H1 (cell line): Measurements from ENCODE around the gene WIPF3. TPM values are rescaled to one million over a fixed set of nuclear protein-coding genes. Genes with fewer than 3 reads are reported as not detected.

ENCODE experiments used
- CTCF ChIA-PET: fragments of 300-600 bp; sonication (Branson Sonifier 250); formaldehyde crosslinking; loops from one replicate; lab custom pipeline; 2021; ENCODE audit not compliant: partially characterized antibody; lab: Charles Lee
- POLR2A ChIA-PET: fragments of 300-600 bp; sonication (Branson Sonifier 250); formaldehyde crosslinking; loops from one replicate; lab custom pipeline; 2021; ENCODE audit warnings: inconsistent platforms; ENCODE audit not compliant: partially characterized antibody; lab: Charles Lee
- DNase-seq, 2 experiments: peaks; one replicate each; pipeline versions ENCODE4 v3.0.0 to v3.0.0-alpha.2; 2010 to 2022; ENCODE audit warnings: low spot score in 2 of 2, low read depth in 1 of 2, mixed read lengths in 1 of 2
- FAIRE-seq: peaks from 2 replicates; lab custom pipeline; 2011; peaks lifted over from hg19 to GRCh38; lab: Jason Lieb, UNC
- H2AFZ ChIP-seq: 2 replicates; pipeline ENCODE4 v1.8.1; 2012; ENCODE audit warnings: low read length, inconsistent platforms
- H2AK5ac ChIP-seq: 2 replicates; pipeline ENCODE4 v1.6.1; 2013; ENCODE audit warnings: low read depth, low read length
- H2BK120ac ChIP-seq: replicated peaks from 2 replicates; pipeline ENCODE3; 2013; ENCODE audit warnings: low read depth, low read length, inconsistent platforms
- H2BK12ac ChIP-seq: 2 replicates; pipeline ENCODE4 v1.6.1; 2013; ENCODE audit warnings: low read depth, low read length
- H2BK15ac ChIP-seq: 2 replicates; pipeline ENCODE4 v1.6.1; 2013; ENCODE audit warnings: low read length
- H2BK20ac ChIP-seq: 2 replicates; pipeline ENCODE4 v1.6.1; 2013; ENCODE audit warnings: low read length
- H2BK5ac ChIP-seq: 2 replicates; pipeline ENCODE4 v1.6.1; 2013; ENCODE audit warnings: low read depth, low read length
- H3K14ac ChIP-seq: 2 replicates; pipeline ENCODE4 v1.6.1; 2013; ENCODE audit warnings: inconsistent platforms; ENCODE audit not compliant: insufficient read length
- H3K18ac ChIP-seq: 2 replicates; pipeline ENCODE4 v1.6.1; 2013; ENCODE audit warnings: low read length; ENCODE audit errors: extremely low read depth
- H3K23ac ChIP-seq: 2 replicates; pipeline ENCODE4 v1.6.1; 2013; ENCODE audit warnings: inconsistent platforms; ENCODE audit not compliant: insufficient read length
- H3K23me2 ChIP-seq: 2 replicates; pipeline ENCODE4 v1.6.1; 2013; ENCODE audit warnings: low read depth, low read length
- H3K27ac ChIP-seq: 2 replicates; pipeline ENCODE4 v1.6.1; 2011; ENCODE audit warnings: low read depth, low read length, inconsistent platforms
- H3K27me3 ChIP-seq, 4 experiments: replicated peaks in 1 of 4; 1 replicate in 1 of 4; 2 replicates in 3 of 4; pipeline versions ENCODE4 v1.6.1 to v1.8.1; 2011 to 2013; ENCODE audit warnings: low read length in 3 of 4, mild to moderate bottlenecking in 3 of 4, inconsistent platforms in 2 of 4, mixed read lengths in 2 of 4, moderate library complexity in 1 of 4; ENCODE audit not compliant: control insufficient read depth in 3 of 4, insufficient read depth in 3 of 4; ENCODE audit errors: extremely low read depth in 1 of 4
- H3K36me3 ChIP-seq, 4 experiments: 2 replicates each; pipeline versions ENCODE4 v1.6.1 to v1.8.1; 2011 to 2013; ENCODE audit warnings: mild to moderate bottlenecking in 4 of 4, low read length in 3 of 4, moderate library complexity in 2 of 4, control low read depth in 1 of 4, inconsistent platforms in 1 of 4; ENCODE audit not compliant: insufficient read depth in 4 of 4, control insufficient read depth in 2 of 4
- H3K4ac ChIP-seq: replicated peaks from 2 replicates; pipeline ENCODE3; 2013; ENCODE audit warnings: low read length, low read depth, mixed read lengths, inconsistent platforms; ENCODE audit not compliant: insufficient read length
- H3K4me1 ChIP-seq, 4 experiments: replicated peaks in 1 of 4; 1 replicate in 1 of 4; 2 replicates in 3 of 4; pipeline versions ENCODE4 v1.6.1 to v1.8.1; 2011 to 2013; ENCODE audit warnings: low read length in 3 of 4, inconsistent platforms in 2 of 4, mixed read lengths in 1 of 4; ENCODE audit not compliant: insufficient read depth in 4 of 4, control insufficient read depth in 3 of 4
- H3K4me2 ChIP-seq, 2 experiments: 2 replicates each; pipeline versions ENCODE4 v1.6.1 to v1.8.1; 2011 to 2013; ENCODE audit warnings: low read depth in 2 of 2, low read length in 2 of 2, control low read depth in 1 of 2, inconsistent platforms in 1 of 2, mild to moderate bottlenecking in 1 of 2; ENCODE audit not compliant: insufficient read depth in 1 of 2
- H3K4me3 ChIP-seq, 4 experiments: fragments of 200-600, 300-600 bp in 1 of 4; sonication (generic), shearing (Covaris generic), sonication (Bioruptor Twin) in 1 of 4; 2 replicates each; pipeline versions ENCODE4 v1.5.1 to v1.8.1; 2011 to 2016; ENCODE audit warnings: low read length in 4 of 4, low read depth in 3 of 4, control low read depth in 2 of 4, inconsistent platforms in 2 of 4, mild to moderate bottlenecking in 2 of 4, mixed read lengths in 1 of 4, moderate library complexity in 1 of 4; ENCODE audit not compliant: insufficient read depth in 2 of 4; ENCODE audit errors: extremely low read depth in 1 of 4
- H3K56ac ChIP-seq: replicated peaks from 2 replicates; pipeline ENCODE3; 2013; ENCODE audit warnings: low read depth, mild to moderate bottlenecking, mixed read lengths, low read length, inconsistent platforms; ENCODE audit not compliant: insufficient read length
- H3K79me1 ChIP-seq: 2 replicates; pipeline ENCODE4 v1.6.1; 2013; ENCODE audit warnings: low read depth, low read length, control low read depth
- H3K79me2 ChIP-seq, 2 experiments: 2 replicates each; pipeline versions ENCODE4 v1.6.1 to v1.8.1; 2012 to 2013; ENCODE audit warnings: low read length in 2 of 2, mild to moderate bottlenecking in 2 of 2, inconsistent platforms in 1 of 2; ENCODE audit not compliant: insufficient read depth in 2 of 2, control insufficient read depth in 1 of 2
- H3K9ac ChIP-seq, 4 experiments: replicated peaks in 1 of 4; 1 replicate in 1 of 4; 2 replicates in 3 of 4; pipeline versions ENCODE4 v1.6.1 to v1.8.1; 2011 to 2013; ENCODE audit warnings: low read depth in 3 of 4, low read length in 3 of 4, control low read depth in 2 of 4, mild to moderate bottlenecking in 2 of 4, moderate library complexity in 2 of 4, inconsistent platforms in 1 of 4; ENCODE audit errors: extremely low read depth in 1 of 4
- H3K9me3 ChIP-seq, 2 experiments: 2 replicates each; pipeline versions ENCODE4 v1.6.1 to v1.8.1; 2012 to 2013; ENCODE audit warnings: mild to moderate bottlenecking in 2 of 2, moderate library complexity in 2 of 2, control low read depth in 1 of 2, inconsistent platforms in 1 of 2, low read depth in 1 of 2, low read length in 1 of 2, mixed read lengths in 1 of 2; ENCODE audit not compliant: insufficient read depth in 2 of 2
- H4K20me1 ChIP-seq, 2 experiments: replicated peaks in 1 of 2; 2 replicates each; pipeline versions ENCODE3 to v1.8.1; 2011 to 2013; ENCODE audit warnings: inconsistent platforms in 2 of 2, low read length in 2 of 2, mild to moderate bottlenecking in 1 of 2; ENCODE audit not compliant: insufficient read depth in 2 of 2, control insufficient read depth in 1 of 2
- H4K5ac ChIP-seq: 2 replicates; pipeline ENCODE4 v1.6.1; 2013; ENCODE audit warnings: low read length, low read depth, mixed read lengths, inconsistent platforms; ENCODE audit not compliant: insufficient read length
- H4K8ac ChIP-seq: 2 replicates; pipeline ENCODE4 v1.8.0; 2013; ENCODE audit warnings: mild to moderate bottlenecking, moderate library complexity, low read length, inconsistent platforms; ENCODE audit not compliant: insufficient read depth; ENCODE audit errors: extremely low read depth
- H4K91ac ChIP-seq: replicated peaks from 2 replicates; pipeline ENCODE3; 2013; ENCODE audit warnings: low read length, mixed read lengths, inconsistent platforms; ENCODE audit not compliant: insufficient read length
- BRCA1 ChIP-seq: IDR thresholded peaks from 2 replicates; pipeline ENCODE4 v1.6.1; 2012; ENCODE audit warnings: low read depth, low read length, improper control_type of control experiment
- MAFK ChIP-seq: IDR thresholded peaks from 2 replicates; pipeline ENCODE4 v1.6.1; 2012; ENCODE audit warnings: low read depth, mild to moderate bottlenecking, improper control_type of control experiment, low read length
- WGBS, 2 experiments: shearing (Covaris generic) in 1 of 2; methylation state at CpG; one replicate each; pipeline versions ENCODE4 v1.1.6 to v1.1.7; 2013 to 2015; ENCODE audit warnings: low lambda C conversion rate in 2 of 2, mixed read lengths in 2 of 2, inconsistent platforms in 1 of 2, low coverage in 1 of 2, missing lambda C conversion rate in 1 of 2; ENCODE audit not compliant: insufficient replicate concordance in 2 of 2, insufficient coverage in 1 of 2, insufficient read length in 1 of 2; ENCODE audit errors: extremely low coverage in 1 of 2, missing lambda C conversion rate in 1 of 2; 5-methylcytosine and 5-hydroxymethylcytosine counted together
- polyA plus RNA-seq, 7 experiments: library from polyadenylated mRNA; depleted of rRNA in 3 of 7; stranded (reverse) in 5 of 7; unstranded in 2 of 7; fragments of >200 nt in 5 of 7; fragments of 200-250 nt in 2 of 7; gene quantifications; 1 replicate in 5 of 7; 2 replicates in 1 of 7; 4 replicates in 1 of 7; pipeline versions ENCODE4 v1.2.1 to v1.2.3, GENCODE V29; 2011 to 2013; ENCODE audit warnings: missing spikeins in 2 of 7, mixed read lengths in 2 of 7
- total RNA-seq: library from RNA; stranded (reverse); fragmentation: NEBNext Ultra II Directional; extraction: Animal tissue kit (Norgen Biotek cat#: 25700); gene quantifications from 2 replicates; pipeline ENCODE4 v1.2.1, GENCODE V29; 2021

Gene WIPF3
- total and polyA plus RNA-seq, 2 of the 8 experiments (the other 6 are each of a cell fraction or from before 2014, with no cell fraction given) = 5.0 to 12.1 TPM

GRCh38 chr7:29780346-29780745 lies 26.0 kb upstream of the WIPF3 start:
- FAIRE-seq = no peak
- Histone ChIP-seq H4K8ac (no peak overlapping the region), H3K79me2 (no peaks in the 10 kb centered on the region), H3K14ac (no peak overlapping the region), H3K23me2 (no peaks in the 10 kb centered on the region), H3K18ac (no peak overlapping the region), H4K20me1 (no peaks in the 10 kb centered on the region), H2BK15ac (no peak overlapping the region), H3K4me1 (no peaks in the 10 kb centered on the region), H3K4ac (no peak overlapping the region), H3K4me3 (no peak overlapping the region), H3K27ac (no peak overlapping the region), H2AK5ac (no peak overlapping the region), H2AFZ (no peak overlapping the region), H3K9ac (no peak overlapping the region), H4K5ac (no peak overlapping the region), H2BK120ac (no peak overlapping the region), H3K56ac (no peak overlapping the region), H2BK5ac (no peak overlapping the region), H3K4me2 (no peak overlapping the region), H3K79me1 (no peaks in the 10 kb centered on the region), H3K27me3 (no peaks in the 10 kb centered on the region), H2BK12ac (no peak overlapping the region), H2BK20ac (no peak overlapping the region), H3K9me3 (no peaks in the 10 kb centered on the region), H4K91ac (no peak overlapping the region), H3K23ac (no peak overlapping the region), H3K36me3 (no peaks in the 10 kb centered on the region)
- DNase-seq = no peak
- ChIA-PET POLR2A (interaction anchor here (0.6 to 1.4 kb wide), 2 partner anchors 13 to 391 kb away, joined by 3 read pairs; no protein-coding TSS in a partner anchor), CTCF (interaction anchor here (1.1 kb wide), 1 partner anchor 32 kb away, joined by 3 read pairs; no protein-coding TSS in a partner anchor)
- WGBS, 2 experiments = 90% methylated on average over 2 of the region's 2 CpGs; no CpG with 5 or more reads in 1 of the 2 experiments
- no peak for TF ChIP-seq MAFK
- no peak for TF ChIP-seq BRCA1
